KMS-11 (cell line): ENCODE results near the gene SF3B6.

ENCODE experiments used
- H2AFZ ChIP-seq: fragments of 200-600 bp; sonication (generic); 2 replicates; pipeline ENCODE4 v1.6.1; 2016; ENCODE audit warnings: antibody characterized with exemption, mixed run types, low read depth
- H3K27ac ChIP-seq: fragments of 200-600 bp; sonication (generic); 2 replicates; pipeline ENCODE4 v1.6.1; 2016; ENCODE audit warnings: mild to moderate bottlenecking, mixed run types
- H3K27me3 ChIP-seq: fragments of 200-600 bp; sonication (generic); 2 replicates; pipeline ENCODE4 v1.6.1; 2017; ENCODE audit warnings: mild to moderate bottlenecking, low read depth, mixed run types, moderate library complexity; ENCODE audit not compliant: insufficient read depth
- H3K36me3 ChIP-seq: fragments of 200-600 bp; sonication (generic); 2 replicates; pipeline ENCODE4 v1.6.1; 2017; ENCODE audit warnings: mild to moderate bottlenecking, mixed run types; ENCODE audit not compliant: insufficient read depth
- H3K4me1 ChIP-seq: fragments of 200-600 bp; sonication (generic); 2 replicates; pipeline ENCODE4 v1.6.1; 2016; ENCODE audit warnings: mild to moderate bottlenecking, low read depth, mixed run types; ENCODE audit not compliant: poor library complexity, severe bottlenecking
- H3K4me2 ChIP-seq: fragments of 200-600 bp; sonication (generic); 2 replicates; pipeline ENCODE4 v1.7.0; 2016; ENCODE audit warnings: mild to moderate bottlenecking, mixed run types
- H3K4me3 ChIP-seq: fragments of 200-600 bp; sonication (generic); IDR thresholded peaks from 2 replicates; pipeline ENCODE4 v1.6.1; 2017; ENCODE audit warnings: low read depth, low read length, mixed read lengths; ENCODE audit not compliant: insufficient read depth
- H3K79me2 ChIP-seq: fragments of 200-600 bp; sonication (generic); 2 replicates; pipeline ENCODE4 v1.6.1; 2016; ENCODE audit warnings: low read depth, mixed run types; ENCODE audit not compliant: insufficient read depth
- H3K9ac ChIP-seq: fragments of 200-600 bp; sonication (generic); 2 replicates; pipeline ENCODE4 v1.6.1; 2016; ENCODE audit warnings: mild to moderate bottlenecking, mixed run types
- H4K20me1 ChIP-seq: fragments of 200-600 bp; sonication (generic); 2 replicates; pipeline ENCODE4 v1.6.1; 2016; ENCODE audit warnings: mild to moderate bottlenecking, mixed run types; ENCODE audit not compliant: insufficient read depth
- CTCF ChIP-seq: fragments of 200-600 bp; sonication (generic); conservative IDR thresholded peaks from 2 replicates; pipeline ENCODE4 v1.6.1; 2017; ENCODE audit warnings: low read depth, mild to moderate bottlenecking, antibody characterized with exemption, low read length, moderate library complexity, mixed read lengths

The SF3B6 gene

GRCh38 chr2:24022975-24023575 lies 53.1 kb downstream of the SF3B6 start:
- TF ChIP-seq CTCF: no peak
- H3K79me2 ChIP-seq: no peaks in the 10 kb centered on the region
- no peak overlapping the region for H2AFZ ChIP-seq
- H3K9ac ChIP-seq: no peak overlapping the region
- no peak overlapping the region for H3K4me3 ChIP-seq
- no peaks in the 10 kb centered on the region for H3K36me3 ChIP-seq
- no peaks in the 10 kb centered on the region for H4K20me1 ChIP-seq
- H3K27me3 ChIP-seq: no peaks in the 10 kb centered on the region
- no peak overlapping the region for H3K4me2 ChIP-seq
- H3K4me1 ChIP-seq: no peaks in the 10 kb centered on the region
- H3K27ac ChIP-seq: no peak overlapping the region

DNA sequence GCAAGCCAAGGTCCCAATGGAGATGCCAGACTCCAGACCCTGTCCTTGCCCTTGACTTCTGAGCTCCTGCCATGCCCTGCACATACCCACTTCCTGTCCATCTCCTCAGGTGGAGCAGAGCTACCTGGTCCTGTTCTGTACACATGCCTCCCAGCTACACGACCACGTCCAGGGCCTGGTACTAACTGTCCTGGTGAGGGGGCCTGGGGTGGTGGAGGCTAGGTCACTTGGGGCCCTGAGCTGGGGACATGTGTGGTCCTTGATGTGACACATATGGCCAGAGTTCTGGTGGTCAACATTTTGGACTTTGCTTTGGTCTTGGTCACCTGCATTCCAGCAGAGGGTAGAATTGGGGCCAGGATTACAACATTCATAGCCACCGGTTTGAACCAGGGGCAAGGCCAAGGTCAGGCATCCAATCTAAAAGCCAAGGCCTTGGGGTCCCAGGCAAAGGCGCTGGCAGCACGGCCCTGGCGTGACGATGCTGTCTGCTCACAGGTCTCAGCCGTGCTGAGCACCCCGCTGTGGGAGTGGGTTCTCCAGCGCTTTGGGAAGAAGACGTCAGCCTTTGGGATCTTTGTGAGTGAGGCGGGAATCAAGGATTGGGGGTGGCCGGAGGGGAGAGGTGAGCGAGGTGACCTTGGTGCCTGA lies 53.7 kb downstream of the SF3B6 start:
- no peak overlapping the region for H3K4me2 ChIP-seq
- H3K27me3 ChIP-seq: no peaks in the 10 kb centered on the region
- no peaks in the 10 kb centered on the region for H4K20me1 ChIP-seq
- no peaks in the 10 kb centered on the region for H3K79me2 ChIP-seq
- H3K4me1 ChIP-seq: no peaks in the 10 kb centered on the region
- H2AFZ ChIP-seq: no peak overlapping the region
- H3K4me3 ChIP-seq: no peak overlapping the region
- H3K36me3 ChIP-seq: no peaks in the 10 kb centered on the region
- H3K9ac ChIP-seq: no peak overlapping the region
- no peak overlapping the region for H3K27ac ChIP-seq
- no peak for TF ChIP-seq CTCF

DNA sequence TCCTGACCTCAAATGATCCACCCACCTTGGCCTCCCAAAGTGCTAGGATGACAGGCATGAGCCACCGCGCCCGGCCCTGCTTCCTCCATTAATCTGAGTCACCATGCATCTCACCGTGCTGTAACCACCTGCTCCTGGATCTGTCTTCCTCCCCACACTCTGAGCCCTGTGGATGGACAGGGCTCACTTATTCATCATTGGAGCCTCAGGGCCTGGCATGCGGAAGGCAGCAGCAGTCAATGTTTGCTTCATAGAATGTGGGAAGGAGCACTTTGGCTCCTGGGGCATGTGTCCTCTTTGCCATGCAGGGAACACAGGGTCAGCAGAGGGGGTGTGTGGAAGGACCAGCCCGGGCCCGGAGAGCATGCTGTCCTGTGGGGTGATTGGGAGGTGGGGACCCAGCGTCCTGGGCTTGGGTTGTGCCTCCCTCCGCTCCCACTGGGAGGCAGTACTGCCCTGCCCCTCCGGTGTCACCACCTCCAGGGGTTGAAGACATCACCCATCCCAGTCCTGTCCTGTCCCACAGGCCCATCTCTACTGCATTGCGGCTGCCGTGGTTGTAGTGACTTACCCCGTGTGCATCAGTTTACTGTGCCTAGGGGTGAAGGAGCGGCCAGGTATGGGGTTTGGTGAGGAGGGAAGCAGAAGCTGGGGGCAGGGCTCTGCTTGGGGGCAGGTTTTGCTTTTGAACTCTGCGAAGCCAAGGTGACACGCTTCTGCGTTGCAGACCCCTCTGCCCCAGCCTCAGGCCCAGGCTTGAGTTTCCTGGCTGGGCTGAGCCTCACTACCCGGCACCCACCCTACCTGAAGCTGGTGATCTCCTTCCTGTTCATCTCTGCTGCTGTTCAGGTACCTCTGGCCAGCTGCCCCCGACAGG lies 54.8 kb downstream of the SF3B6 start:
- H3K4me2 ChIP-seq: no peak overlapping the region
- no peaks in the 10 kb centered on the region for H3K27me3 ChIP-seq
- no peaks in the 10 kb centered on the region for H3K4me1 ChIP-seq
- no peak overlapping the region for H3K4me3 ChIP-seq
- no peak overlapping the region for H2AFZ ChIP-seq
- TF ChIP-seq CTCF: no peak
- H3K36me3 ChIP-seq: no peaks in the 10 kb centered on the region
- H3K27ac ChIP-seq: no peak overlapping the region
- H4K20me1 ChIP-seq: no peaks in the 10 kb centered on the region
- H3K9ac ChIP-seq: no peak overlapping the region
- H3K79me2 ChIP-seq: no peaks in the 10 kb centered on the region

GRCh38 chr2:24020244-24020643 lies 55.9 kb downstream of the SF3B6 start:
- no peaks in the 10 kb centered on the region for H3K36me3 ChIP-seq
- TF ChIP-seq CTCF: no peak
- H3K4me2 ChIP-seq: no peak overlapping the region
- H3K79me2 ChIP-seq: no peaks in the 10 kb centered on the region
- no peak overlapping the region for H3K4me3 ChIP-seq
- H4K20me1 ChIP-seq: no peaks in the 10 kb centered on the region
- no peak overlapping the region for H3K27ac ChIP-seq
- no peaks in the 10 kb centered on the region for H3K4me1 ChIP-seq
- H2AFZ ChIP-seq: no peak overlapping the region
- H3K27me3 ChIP-seq: no peaks in the 10 kb centered on the region
- no peak overlapping the region for H3K9ac ChIP-seq
